H9 (cell line): Measurements from ENCODE around the gene OR4N2. TPM values are rescaled to one million over a fixed set of nuclear protein-coding genes. Genes with fewer than 3 reads are reported as not detected.
"Not testable (repeated sequence)": the region's sequence is repeated elsewhere in the genome, so short reads cannot be mapped to it uniquely, and the experiment has no call there.

ENCODE experiments used
- DNase-seq: peaks from one replicate; pipeline ENCODE4 v3.0.0-alpha.2; 2017
- H2AFZ ChIP-seq: one replicate; pipeline ENCODE4 v1.6.1; 2013; ENCODE audit warnings: mild to moderate bottlenecking, low read length, control low read depth, moderate library complexity
- H2AK5ac ChIP-seq: 2 replicates; pipeline ENCODE4 v1.6.1; 2013; ENCODE audit warnings: low read length, control low read depth, mixed read lengths; ENCODE audit not compliant: insufficient read length
- H2BK120ac ChIP-seq: one replicate; pipeline ENCODE4 v1.6.1; 2013; ENCODE audit warnings: low read depth, mild to moderate bottlenecking, low read length, control low read depth, inconsistent platforms; ENCODE audit not compliant: poor library complexity, severe bottlenecking
- H2BK12ac ChIP-seq: 2 replicates; pipeline ENCODE4 v1.6.1; 2013; ENCODE audit warnings: low read length, control low read depth, mixed read lengths, low read depth; ENCODE audit not compliant: insufficient read length
- H2BK15ac ChIP-seq: 2 replicates; pipeline ENCODE4 v1.6.1; 2013; ENCODE audit warnings: low read depth, low read length, control low read depth
- H2BK20ac ChIP-seq: one replicate; pipeline ENCODE4 v1.6.1; 2013; ENCODE audit warnings: low read depth, mild to moderate bottlenecking, low read length, control low read depth, inconsistent platforms; ENCODE audit not compliant: poor library complexity, severe bottlenecking
- H2BK5ac ChIP-seq: 2 replicates; pipeline ENCODE4 v1.6.1; 2013; ENCODE audit warnings: low read length, control low read depth, mixed read lengths; ENCODE audit not compliant: insufficient read length
- H3K14ac ChIP-seq: 2 replicates; pipeline ENCODE4 v1.6.1; 2013; ENCODE audit warnings: low read length, control low read depth; ENCODE audit not compliant: insufficient read depth
- H3K18ac ChIP-seq: 2 replicates; pipeline ENCODE4 v1.6.1; 2013; ENCODE audit warnings: low read depth, mild to moderate bottlenecking, mixed read lengths, low read length, control low read depth; ENCODE audit not compliant: insufficient read length
- H3K23ac ChIP-seq: 2 replicates; pipeline ENCODE4 v1.6.1; 2013; ENCODE audit warnings: low read length, control low read depth, mixed read lengths, low read depth; ENCODE audit not compliant: insufficient read length
- H3K23me2 ChIP-seq: 2 replicates; pipeline ENCODE4 v1.6.1; 2013; ENCODE audit warnings: low read depth, mild to moderate bottlenecking, mixed read lengths, low read length, control low read depth; ENCODE audit not compliant: insufficient read length, poor library complexity, severe bottlenecking
- H3K27ac ChIP-seq: 2 replicates; pipeline ENCODE4 v1.5.1; 2013; ENCODE audit warnings: low read length, control low read depth, mixed read lengths, low read depth; ENCODE audit not compliant: insufficient read length
- H3K27me3 ChIP-seq: 2 replicates; pipeline ENCODE4 v1.6.1; 2013; ENCODE audit warnings: low read length, control low read depth, inconsistent platforms; ENCODE audit not compliant: insufficient read depth
- H3K4ac ChIP-seq: 2 replicates; pipeline ENCODE4 v1.6.1; 2013; ENCODE audit warnings: low read depth, mild to moderate bottlenecking, control low read depth, inconsistent platforms, low read length, moderate library complexity
- H3K4me1 ChIP-seq: 2 replicates; pipeline ENCODE4 v1.6.1; 2013; ENCODE audit warnings: low read length, control low read depth, inconsistent platforms; ENCODE audit not compliant: insufficient read depth
- H3K4me2 ChIP-seq: 2 replicates; pipeline ENCODE4 v1.6.1; 2013; ENCODE audit warnings: low read length, control low read depth, mixed read lengths; ENCODE audit not compliant: insufficient read length, insufficient read depth
- H3K56ac ChIP-seq: 2 replicates; pipeline ENCODE4 v1.6.1; 2013; ENCODE audit warnings: low read depth, mild to moderate bottlenecking, mixed read lengths, low read length, control low read depth; ENCODE audit not compliant: insufficient read length
- H3K79me1 ChIP-seq: 2 replicates; pipeline ENCODE4 v1.6.1; 2013; ENCODE audit warnings: low read depth, mild to moderate bottlenecking, moderate library complexity, low read length, control low read depth, inconsistent platforms; ENCODE audit not compliant: insufficient read depth, poor library complexity, severe bottlenecking
- H3K79me2 ChIP-seq: 2 replicates; pipeline ENCODE4 v1.6.1; 2013; ENCODE audit warnings: low read length, control low read depth, inconsistent platforms; ENCODE audit not compliant: insufficient read depth
- H3K9ac ChIP-seq: 2 replicates; pipeline ENCODE4 v1.6.1; 2013; ENCODE audit warnings: low read length, control low read depth, mixed read lengths; ENCODE audit not compliant: insufficient read length; ENCODE audit errors: extremely low read depth
- H3K9me3 ChIP-seq: one replicate; pipeline ENCODE4 v1.6.1; 2013; ENCODE audit warnings: low read depth, low read length, inconsistent platforms; ENCODE audit not compliant: control insufficient read depth
- H3T11ph ChIP-seq: one replicate; pipeline ENCODE4 v1.6.1; 2013; ENCODE audit warnings: mild to moderate bottlenecking, low read length, control low read depth, inconsistent platforms
- H4K20me1 ChIP-seq: one replicate; pipeline ENCODE4 v1.6.1; 2013; ENCODE audit not compliant: control insufficient read depth, insufficient read length, insufficient read depth
- H4K5ac ChIP-seq: 2 replicates; pipeline ENCODE4 v1.6.1; 2013; ENCODE audit warnings: low read depth, mild to moderate bottlenecking, mixed read lengths, low read length, control low read depth; ENCODE audit not compliant: insufficient read length
- H4K8ac ChIP-seq: replicated peaks from 2 replicates; pipeline ENCODE4 v1.6.1; 2013; ENCODE audit warnings: low read length, control low read depth, mixed read lengths, low read depth; ENCODE audit not compliant: insufficient read length
- H4K91ac ChIP-seq: 2 replicates; pipeline ENCODE4 v1.6.1; 2013; ENCODE audit warnings: low read depth, mild to moderate bottlenecking, moderate library complexity, mixed read lengths, low read length, control low read depth; ENCODE audit not compliant: insufficient read length
- H3K27ac Mint-ChIP-seq, 3 experiments: 2 replicates in 2 of 3; 3 replicates in 1 of 3; pipeline ENCODE4 v1.8.0; 2020 to 2021; ENCODE audit warnings: mixed read lengths in 3 of 3, mild to moderate bottlenecking in 1 of 3, moderate library complexity in 1 of 3
- H3K27me3 Mint-ChIP-seq: 2 replicates; pipeline ENCODE4 v1.8.0; 2021; ENCODE audit warnings: low read depth, mild to moderate bottlenecking, moderate library complexity, mixed read lengths
- H3K36me3 Mint-ChIP-seq, 3 experiments: 2 replicates in 2 of 3; 3 replicates in 1 of 3; pipeline ENCODE4 v1.8.0; 2020 to 2021; ENCODE audit warnings: low read depth in 3 of 3, mixed read lengths in 3 of 3; ENCODE audit not compliant: insufficient read depth in 1 of 3
- H3K4me1 Mint-ChIP-seq, 2 experiments: 2 replicates each; pipeline ENCODE4 v1.8.0; 2020; ENCODE audit warnings: mixed read lengths in 2 of 2
- H3K4me3 Mint-ChIP-seq, 2 experiments: 2 replicates in 1 of 2; 3 replicates in 1 of 2; pipeline ENCODE4 v1.8.0; 2020 to 2021; ENCODE audit warnings: mild to moderate bottlenecking in 2 of 2, mixed read lengths in 2 of 2, moderate library complexity in 1 of 2
- H3K9me3 Mint-ChIP-seq, 2 experiments: 2 replicates in 1 of 2; 3 replicates in 1 of 2; pipeline ENCODE4 v1.8.0; 2020; ENCODE audit warnings: mild to moderate bottlenecking in 2 of 2, mixed read lengths in 2 of 2, moderate library complexity in 1 of 2
- WGBS: extraction: QIAGEN DNeasy Blood & Tissue Kit; methylation state at CpG from one replicate; pipeline ENCODE4 v1.1.7; 2013; ENCODE audit warnings: missing lambda C conversion rate, low lambda C conversion rate, mixed read lengths; ENCODE audit not compliant: insufficient read length; ENCODE audit errors: extremely low coverage; 5-methylcytosine and 5-hydroxymethylcytosine counted together
- total RNA-seq: library from RNA; stranded (reverse); gene quantifications from 2 replicates; pipeline ENCODE4 v1.2.1, GENCODE V29; 2021

Gene OR4N2
- total RNA-seq, 1 experiment from 2014 or later, result not detected

DNA sequence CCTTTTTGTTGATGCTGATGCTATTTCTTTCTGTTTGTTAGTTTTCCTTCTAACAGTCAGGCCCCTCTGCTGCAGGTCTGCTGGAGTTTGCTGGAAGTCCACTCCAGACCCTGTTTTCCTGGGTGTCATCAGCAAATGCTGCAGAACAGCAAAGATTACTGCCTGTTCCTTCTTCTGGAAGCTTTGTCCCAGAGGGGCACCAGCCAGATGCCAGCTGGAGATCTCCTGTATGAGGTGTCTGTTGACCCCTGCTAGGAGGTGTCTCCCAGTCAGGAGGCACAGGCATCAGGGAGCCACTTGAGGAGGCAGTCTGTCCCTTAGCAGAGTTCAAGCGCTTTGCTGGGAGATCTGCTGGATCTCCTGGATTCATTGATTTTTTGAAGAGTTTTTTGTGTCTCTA, 16.3 kb downstream of the OR4N2 start:
- H3K23ac ChIP-seq, result not testable (repeated sequence)

DNA sequence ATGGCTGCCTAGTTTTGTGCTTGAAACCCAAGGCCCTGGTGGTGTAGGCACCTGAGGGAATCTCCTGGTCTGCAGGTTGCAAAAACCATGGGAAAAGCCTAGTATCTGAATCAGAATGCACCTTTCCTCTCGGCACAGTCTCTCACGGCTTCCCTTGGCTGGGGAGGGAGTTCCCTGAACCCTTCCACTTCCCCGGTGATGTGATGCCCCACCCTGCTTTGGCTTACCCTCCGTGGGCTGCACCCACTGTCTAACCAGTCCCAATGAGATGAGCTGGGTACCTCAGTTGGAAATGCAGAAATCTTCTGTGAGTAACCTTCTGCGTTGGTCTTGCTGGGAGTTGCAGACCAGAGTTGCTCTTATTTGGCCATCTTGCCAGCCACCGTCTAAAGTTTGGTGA, 17.4 kb downstream of the OR4N2 start:
- not testable (repeated sequence) for H3K27ac Mint-ChIP-seq, H3K4me2 ChIP-seq, H3T11ph ChIP-seq, H2BK15ac ChIP-seq, H4K5ac ChIP-seq, H3K4me3 Mint-ChIP-seq, H3K9ac ChIP-seq, H3K14ac ChIP-seq, H3K4me1 ChIP-seq, H3K27me3 Mint-ChIP-seq, H3K4me1 Mint-ChIP-seq, H2BK5ac ChIP-seq, H2AFZ ChIP-seq, H2BK120ac ChIP-seq, H3K56ac ChIP-seq, H2BK20ac ChIP-seq, H4K8ac ChIP-seq, H4K20me1 ChIP-seq, H3K23me2 ChIP-seq, H3K4ac ChIP-seq, H2BK12ac ChIP-seq, H4K91ac ChIP-seq, H3K79me1 ChIP-seq, DNase-seq, H3K27me3 ChIP-seq, H3K9me3 Mint-ChIP-seq, H3K27ac ChIP-seq, H3K18ac ChIP-seq, H2AK5ac ChIP-seq, H3K23ac ChIP-seq, H3K79me2 ChIP-seq
- no CpG with 5 or more reads among the region's 6 CpGs for WGBS
- peaks cover 11 to 32% (median 15%) of the 10 kb centered on the region in 3 experiments for H3K36me3 Mint-ChIP-seq
- peaks cover 62% of the 10 kb centered on the region for H3K9me3 ChIP-seq

More for the DNA sequence above, 16.3 kb downstream of the OR4N2 start:
- H3K18ac ChIP-seq, H2BK12ac ChIP-seq, H3K23me2 ChIP-seq, H3T11ph ChIP-seq, H3K79me2 ChIP-seq, H3K27ac Mint-ChIP-seq, H3K9me3 Mint-ChIP-seq, H2AK5ac ChIP-seq, H3K56ac ChIP-seq, DNase-seq, H2AFZ ChIP-seq, H2BK5ac ChIP-seq, H2BK120ac ChIP-seq, H4K20me1 ChIP-seq, H3K27ac ChIP-seq, H4K8ac ChIP-seq, H3K14ac ChIP-seq, H3K4me1 Mint-ChIP-seq, H2BK20ac ChIP-seq, H3K4me2 ChIP-seq, H3K4ac ChIP-seq, H2BK15ac ChIP-seq, H4K5ac ChIP-seq, H3K9ac ChIP-seq, H3K79me1 ChIP-seq, H4K91ac ChIP-seq, H3K27me3 ChIP-seq, H3K4me1 ChIP-seq, H3K27me3 Mint-ChIP-seq, H3K4me3 Mint-ChIP-seq: not testable (repeated sequence)
- no CpG with 5 or more reads among the region's 1 CpG for WGBS
- peaks cover 11 to 27% (median 14%) of the 10 kb centered on the region in 3 experiments for H3K36me3 Mint-ChIP-seq
- peaks cover 61% of the 10 kb centered on the region for H3K9me3 ChIP-seq
